ENCODE results near the gene UBE2Q1. TPM values are rescaled to one million over a fixed set of nuclear protein-coding genes. Genes with fewer than 3 reads are reported as not detected.

The UBE2Q1 gene
- total and polyA plus RNA-seq, 2 donors (not counting 1 experiment from before 2014, with no cell fraction given), result 20.1 to 23.6 TPM

- Histone ChIP-seq H3K79me2 (ENCODE audit: control insufficient read depth, insufficient read depth, low read length) (peaks cover 77% of the 10 kb centered on the region), H3K27me3 (ENCODE audit: control insufficient read depth, insufficient read depth, low read length) (no peaks in the 10 kb centered on the region), H3K9ac (ENCODE audit: insufficient read depth, low read length) (peak overlapping the region; percentile 94), H3K36me3 (ENCODE audit: control insufficient read depth, insufficient read depth, low read length) (peaks cover 6% of the 10 kb centered on the region), H3K27ac (ENCODE audit: insufficient read depth, low read length) (peak overlapping the region; percentile 96), H3K4me1 (ENCODE audit: control insufficient read depth, extremely low read depth, insufficient read depth, low read length) (peaks cover 3% of the 10 kb centered on the region), H3K4me2 (ENCODE audit: extremely low read depth, insufficient read depth, low read length) (peak overlapping the region; percentile 95), H3K9me3 (ENCODE audit: control insufficient read depth, insufficient read depth, low read depth, low read length) (no peaks in the 10 kb centered on the region), H2AFZ (ENCODE audit: low read length) (no peak overlapping the region), H4K20me1 (ENCODE audit: control insufficient read depth, extremely low read depth, insufficient read depth, low read length) (peaks cover 3% of the 10 kb centered on the region), H3K4me3 (replicated peaks in 1 of 4; ENCODE audit: control extremely low read depth in 1 of 4, insufficient read depth in 1 of 4, low read depth in 3 of 4, low read length in 4 of 4) (peak overlapping the region; percentile 76 to 98 (median 85))
- TF ChIP-seq EZH2 (IDR thresholded peaks at IDR 0.05; ENCODE audit: low read length, missing control alignments), result no peak
- TF ChIP-seq CTCF (conservative IDR thresholded peaks at IDR 0.05 in 1 of 2, IDR thresholded peaks at IDR 0.05 in 1 of 2; ENCODE audit: low read depth in 1 of 2, low read length in 2 of 2), result peak in 1 of 2 donors; percentile 9
- DNase-seq (ENCODE audit: low read depth in 2 of 2), result peak; percentile 52 to 78
Measured at GRCh38 chr1:154607106-154607608, 48.7 kb upstream of the UBE2Q1 start.

GRCh38 chr1:154605534-154605933 is 47.1 kb upstream of the UBE2Q1 start:
- Histone ChIP-seq H3K36me3 (ENCODE audit: control insufficient read depth, insufficient read depth, low read length) (peaks cover 11% of the 10 kb centered on the region), H3K4me2 (ENCODE audit: extremely low read depth, insufficient read depth, low read length) (no peak overlapping the region), H3K9me3 (ENCODE audit: control insufficient read depth, insufficient read depth, low read depth, low read length) (no peaks in the 10 kb centered on the region), H3K27me3 (ENCODE audit: control insufficient read depth, insufficient read depth, low read length) (no peaks in the 10 kb centered on the region), H3K27ac (ENCODE audit: insufficient read depth, low read length) (no peak overlapping the region), H4K20me1 (ENCODE audit: control insufficient read depth, extremely low read depth, insufficient read depth, low read length) (peaks cover 3% of the 10 kb centered on the region), H3K4me3 (replicated peaks in 1 of 4; ENCODE audit: control extremely low read depth in 1 of 4, insufficient read depth in 1 of 4, low read depth in 3 of 4, low read length in 4 of 4) (no peak overlapping the region), H3K9ac (ENCODE audit: insufficient read depth, low read length) (no peak overlapping the region), H3K4me1 (ENCODE audit: control insufficient read depth, extremely low read depth, insufficient read depth, low read length) (peaks cover 3% of the 10 kb centered on the region), H3K79me2 (ENCODE audit: control insufficient read depth, insufficient read depth, low read length) (peaks cover 86% of the 10 kb centered on the region), H2AFZ (ENCODE audit: low read length) (no peak overlapping the region)
- DNase-seq (ENCODE audit: low read depth in 2 of 2), result no peak
- no peak for TF ChIP-seq CTCF (conservative IDR thresholded peaks at IDR 0.05 in 1 of 2, IDR thresholded peaks at IDR 0.05 in 1 of 2; ENCODE audit: low read depth in 1 of 2, low read length in 2 of 2)
- no peak for TF ChIP-seq EZH2 (IDR thresholded peaks at IDR 0.05; ENCODE audit: low read length, missing control alignments)

- H3K4me1 ChIP-seq (ENCODE audit: control insufficient read depth, extremely low read depth, insufficient read depth, low read length), result peaks cover 2% of the 10 kb centered on the region
- H3K4me3 ChIP-seq (replicated peaks in 1 of 4; ENCODE audit: control extremely low read depth in 1 of 4, insufficient read depth in 1 of 4, low read depth in 3 of 4, low read length in 4 of 4), result no peak overlapping the region
- H3K27me3 ChIP-seq (ENCODE audit: control insufficient read depth, insufficient read depth, low read length), result no peaks in the 10 kb centered on the region
- H3K4me2 ChIP-seq (ENCODE audit: extremely low read depth, insufficient read depth, low read length), result no peak overlapping the region
- H3K79me2 ChIP-seq (ENCODE audit: control insufficient read depth, insufficient read depth, low read length), result peaks cover 80% of the 10 kb centered on the region
- peaks cover 3% of the 10 kb centered on the region for H4K20me1 ChIP-seq (ENCODE audit: control insufficient read depth, extremely low read depth, insufficient read depth, low read length)
- no peak for DNase-seq (ENCODE audit: low read depth in 2 of 2)
- no peak overlapping the region for H2AFZ ChIP-seq (ENCODE audit: low read length)
- no peaks in the 10 kb centered on the region for H3K9me3 ChIP-seq (ENCODE audit: control insufficient read depth, insufficient read depth, low read depth, low read length)
- H3K27ac ChIP-seq (ENCODE audit: insufficient read depth, low read length), result no peak overlapping the region
- TF ChIP-seq CTCF (conservative IDR thresholded peaks at IDR 0.05 in 1 of 2, IDR thresholded peaks at IDR 0.05 in 1 of 2; ENCODE audit: low read depth in 1 of 2, low read length in 2 of 2), result no peak
- TF ChIP-seq EZH2 (IDR thresholded peaks at IDR 0.05; ENCODE audit: low read length, missing control alignments), result no peak
- no peak overlapping the region for H3K9ac ChIP-seq (ENCODE audit: insufficient read depth, low read length)
- peaks cover 11% of the 10 kb centered on the region for H3K36me3 ChIP-seq (ENCODE audit: control insufficient read depth, insufficient read depth, low read length)
Measured at GRCh38 chr1:154603317-154603716, 44.9 kb upstream of the UBE2Q1 start.

Data from fibroblast of lung (primary cell).